ENCODE data around the gene CFAP251. TPM values are rescaled to one million over a fixed set of nuclear protein-coding genes. Genes with fewer than 3 reads are reported as not detected.

The CFAP251 gene
- total and polyA plus RNA-seq, 2 of the 13 experiments (the other 11 are each of a cell fraction or from before 2014, with no cell fraction given), result 0.30 to 0.42 TPM

- CTCF ChIA-PET (ENCODE audit: low intra/inter-chr PET ratio, low total read pairs), result no interaction called here
- TF ChIP-seq NR2F2 (IDR thresholded peaks at IDR 0.05; ENCODE audit: borderline replicate concordance, low read depth), result no peak
- TF ChIP-seq ZNF776 (CRISPR knock-in tag; IDR thresholded peaks at IDR 0.05), result no peak
- TF ChIP-seq ZFP36L2 (CRISPR knock-in tag; IDR thresholded peaks at IDR 0.05), result no peak
- TF ChIP-seq ZNF784 (CRISPR knock-in tag; IDR thresholded peaks at IDR 0.05; ENCODE audit: borderline replicate concordance), result no peak
- TF ChIP-seq THAP11 (CRISPR knock-in tag; IDR thresholded peaks at IDR 0.05), result no peak
- no peak for TF ChIP-seq ZUFSP (CRISPR knock-in tag; IDR thresholded peaks at IDR 0.05; ENCODE audit: borderline replicate concordance)
- TF ChIP-seq ZFX (CRISPR knock-in tag; IDR thresholded peaks at IDR 0.05; ENCODE audit: low read depth), result no peak
- TF ChIP-seq ATF7 (IDR thresholded peaks at IDR 0.05), result no peak
- TF ChIP-seq ATF7 (CRISPR knock-in tag; IDR thresholded peaks at IDR 0.05), result no peak
- no peak for TF ChIP-seq ATF1 (CRISPR knock-in tag; IDR thresholded peaks at IDR 0.05)
- no peak for TF ChIP-seq ZNF142 (CRISPR knock-in tag; IDR thresholded peaks at IDR 0.05)
- Histone ChIP-seq H3K27ac (ENCODE audit: extremely low read length, insufficient read depth, low read length) (no peak overlapping the region), H3K4me3 (replicated peaks in 1 of 3; ENCODE audit: insufficient read depth in 1 of 3, low read depth in 2 of 3, low read length in 3 of 3) (no peak overlapping the region), H3K36me3 (replicated peaks in 1 of 2; ENCODE audit: control insufficient read depth in 1 of 2, insufficient read depth in 2 of 2, low read length in 2 of 2) (peaks cover 0 to 1% of the 10 kb centered on the region in 2 experiments; a peak in 1 of 5 replicates), H3K27me3 (ENCODE audit: control insufficient read depth in 1 of 2, insufficient read depth in 2 of 2, low read length in 2 of 2) (no peaks in the 10 kb centered on the region), H3K9ac (ENCODE audit: insufficient read depth, low read depth, low read length) (no peak overlapping the region), H2AFZ (ENCODE audit: low read length) (no peak overlapping the region), H3K4me2 (ENCODE audit: low read depth, low read length) (no peak overlapping the region), H4K20me1 (ENCODE audit: insufficient read depth, low read length) (0 out of 2 replicates have a peak, but pooled peaks cover 3% of the 10 kb centered on the region), H3K9me3 (ENCODE audit: low read length) (no peaks in the 10 kb centered on the region), H3K79me2 (ENCODE audit: insufficient read depth, low read length) (peaks cover 19% of the 10 kb centered on the region), H3K4me1 (ENCODE audit: insufficient read depth, low read length) (peaks cover 34% of the 10 kb centered on the region)
- WGBS (ENCODE audit: low lambda C conversion rate), result 89% methylated on average over 10 of the region's 12 CpGs
- BruUV-seq (replicated peaks), result no TSS peak
- FAIRE-seq (no peak), ATAC-seq (no peak), DNase-seq (ENCODE audit: low spot score) (no peak)
- in situ Hi-C loops (cut with HindIII; ENCODE audit: extremely low pct_ligation_motif_present, low pct_unique_long_range_greater_than_20kb) (no loop called here), intact Hi-C loops (cut with micrococcal nuclease; ENCODE audit: unreplicated experiment) (loop anchor here (10.0 kb wide), 1 partner anchor 114 kb away; the partner anchor contains the start of gene CFAP251)
- POLR2A ChIA-PET, result interaction anchor here (1.1 kb wide), 1 partner anchor 12 kb away, joined by 3 read pairs; no protein-coding TSS in a partner anchor
Measured at GRCh38 chr12:122028165-122028904, 109.9 kb downstream of the CFAP251 start.
